Hindlimb muscle (tissue), 1 donor: ENCODE measurements around the gene DRGX. TPM values are rescaled to one million over a fixed set of nuclear protein-coding genes. Genes with fewer than 3 reads are reported as not detected.

Source experiments
- DNase-seq: peaks from one replicate; pipeline ENCODE4 v3.0.0-alpha.2; 2013
- polyA plus RNA-seq: library from polyadenylated mRNA; unstranded; fragments of 120-200 nt; gene quantifications from one replicate; pipeline ENCODE4 v1.2.1, GENCODE V29; 2013; ENCODE audit not compliant: insufficient read length

DRGX gene
- polyA plus RNA-seq, 1 donor: not detected

DNA sequence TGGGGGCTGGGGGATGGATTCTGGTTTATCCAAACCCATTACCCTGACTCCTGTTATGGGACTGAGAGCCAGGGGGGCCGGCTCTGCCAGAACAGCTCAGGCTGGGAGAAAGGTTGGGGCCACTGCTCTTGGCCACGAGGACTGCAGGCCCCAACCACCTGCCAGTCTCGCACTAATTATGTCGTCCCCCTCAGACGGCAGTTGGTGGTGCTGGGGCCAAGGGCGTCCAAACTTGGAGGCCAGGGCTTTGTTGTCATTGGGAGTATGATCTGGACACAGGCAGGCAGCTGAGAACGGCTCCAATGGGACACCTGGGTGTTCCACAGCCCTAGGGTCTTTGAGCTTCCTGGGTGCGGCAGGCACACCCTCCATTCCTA lies 34.7 kb downstream of the DRGX start:
- DNase-seq: no peak

DNA sequence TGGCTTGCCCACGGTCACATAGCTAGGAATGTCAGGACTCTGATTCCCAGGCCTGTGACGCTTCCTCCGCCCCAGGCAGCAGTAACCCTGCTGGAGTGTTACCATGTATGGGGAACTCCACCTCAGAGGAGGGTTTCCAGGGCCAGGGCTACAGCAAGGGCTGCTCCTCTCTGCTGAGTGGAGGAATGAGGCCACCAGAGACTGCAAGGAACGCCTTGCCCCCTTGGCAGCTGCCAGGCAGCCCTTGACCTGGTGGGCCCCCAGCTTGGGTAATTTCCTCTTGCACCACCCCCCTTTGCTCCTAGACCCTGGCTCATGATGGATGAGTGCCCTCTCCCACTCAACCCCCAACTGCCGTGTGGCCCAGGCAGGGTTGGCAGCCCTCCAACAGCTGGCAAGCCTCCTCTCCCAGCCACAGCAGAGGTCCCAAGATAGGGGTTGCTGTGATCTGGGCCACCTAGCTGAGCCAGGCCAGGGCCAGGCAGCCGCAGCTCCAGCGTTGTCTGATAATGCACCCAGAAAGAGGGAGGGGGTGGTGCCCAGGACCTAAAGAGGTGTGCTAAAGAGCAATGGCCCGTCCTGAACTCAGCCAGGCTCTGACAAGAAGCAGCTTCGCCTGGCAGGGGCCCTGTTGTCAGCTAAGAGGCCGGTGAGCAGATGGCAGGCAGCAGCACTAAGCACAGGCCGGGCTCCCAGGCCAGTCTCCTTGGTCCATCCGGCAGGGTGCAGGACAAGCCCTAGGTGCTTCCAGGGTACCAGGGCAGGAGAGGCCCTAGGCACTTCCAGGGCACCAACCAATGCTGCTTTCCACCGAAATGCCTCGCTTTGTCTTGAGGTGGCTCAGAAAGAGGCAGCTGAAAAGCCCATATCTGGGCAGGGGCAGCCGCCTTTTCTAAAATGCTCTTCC lies 35.4 kb downstream of the DRGX start:
- no peak for DNase-seq

DNA sequence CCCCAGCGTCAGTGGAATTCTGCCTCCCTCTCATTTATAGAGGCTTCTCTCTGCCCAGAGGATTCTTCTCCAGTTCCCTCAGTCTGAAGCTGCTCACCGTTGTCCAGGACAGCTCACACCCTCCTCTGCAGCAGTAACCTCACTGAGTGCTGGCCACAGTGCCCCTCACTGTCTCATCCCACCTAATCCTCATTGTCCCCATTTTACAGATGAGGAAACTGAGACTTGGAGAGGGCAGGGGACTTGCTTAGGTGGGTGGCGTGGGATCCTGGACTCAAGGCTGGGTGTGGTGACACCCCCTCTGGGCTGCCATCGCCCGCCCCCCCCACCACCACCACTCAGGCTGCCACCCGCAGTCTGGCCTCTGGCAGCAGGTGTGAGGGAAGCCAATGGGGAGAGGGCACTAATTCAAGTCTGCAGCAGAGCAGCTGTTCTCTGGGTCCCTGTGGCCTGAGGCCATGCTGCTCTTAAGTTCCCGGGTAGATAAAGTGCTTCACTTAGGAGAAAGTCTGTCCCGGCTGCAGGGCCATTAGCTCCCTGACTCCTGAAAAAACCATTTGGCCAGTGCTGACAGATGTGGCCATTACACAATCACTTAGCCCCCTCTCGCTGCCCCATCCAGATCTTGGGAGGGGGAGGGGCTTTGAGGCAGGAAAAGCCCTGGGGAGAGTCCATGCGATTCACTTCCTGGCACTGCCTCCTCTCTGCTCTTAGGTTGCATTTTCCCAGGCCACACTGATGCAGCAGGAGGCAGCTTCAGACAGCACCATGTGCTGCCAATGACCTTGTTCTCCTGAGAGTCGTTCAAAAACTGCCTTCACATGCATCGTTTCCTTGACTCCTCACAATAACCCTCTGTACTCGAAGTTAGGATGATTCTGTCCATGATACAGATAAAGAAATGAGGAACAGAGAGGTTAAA lies 36.3 kb downstream of the DRGX start:
- DNase-seq: no peak

DNA sequence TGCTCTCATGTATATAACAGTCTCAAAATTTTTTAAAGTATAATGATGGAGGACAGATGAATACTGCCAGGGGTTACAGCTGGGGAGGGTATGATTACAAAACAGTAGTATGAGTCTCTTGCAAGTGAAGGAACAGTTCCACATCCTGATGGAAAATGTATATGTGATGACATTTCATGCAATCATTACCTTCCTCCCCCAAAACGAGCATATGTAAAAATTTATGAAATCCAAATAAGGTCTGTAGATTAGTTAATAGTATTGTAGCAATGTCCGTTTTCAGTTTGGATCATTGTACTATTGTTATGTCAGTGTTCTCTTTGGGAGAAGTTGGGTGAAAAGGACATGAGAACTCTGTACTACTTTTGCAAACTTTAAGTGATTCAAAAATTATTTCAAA lies 38.0 kb downstream of the DRGX start:
- DNase-seq: no peak

DNA sequence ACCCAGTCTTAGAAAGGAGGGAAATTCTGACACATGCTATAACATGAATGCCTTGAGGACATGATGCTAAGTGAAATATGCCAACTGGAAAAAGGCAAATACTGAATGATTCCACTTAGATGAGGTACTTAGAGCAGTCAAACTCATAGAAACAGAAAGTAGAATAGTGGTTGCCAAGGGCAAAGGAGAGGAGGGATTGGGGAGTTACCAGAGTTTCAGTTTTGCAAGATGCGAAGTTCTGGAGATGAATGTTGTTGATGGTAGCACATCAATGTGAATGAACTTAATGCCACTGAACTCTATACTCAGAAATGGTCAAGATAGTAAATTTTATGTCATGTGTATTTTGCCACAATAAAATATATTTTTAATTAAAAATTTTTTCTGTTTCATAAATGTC lies 38.9 kb downstream of the DRGX start:
- DNase-seq: no peak

DNA sequence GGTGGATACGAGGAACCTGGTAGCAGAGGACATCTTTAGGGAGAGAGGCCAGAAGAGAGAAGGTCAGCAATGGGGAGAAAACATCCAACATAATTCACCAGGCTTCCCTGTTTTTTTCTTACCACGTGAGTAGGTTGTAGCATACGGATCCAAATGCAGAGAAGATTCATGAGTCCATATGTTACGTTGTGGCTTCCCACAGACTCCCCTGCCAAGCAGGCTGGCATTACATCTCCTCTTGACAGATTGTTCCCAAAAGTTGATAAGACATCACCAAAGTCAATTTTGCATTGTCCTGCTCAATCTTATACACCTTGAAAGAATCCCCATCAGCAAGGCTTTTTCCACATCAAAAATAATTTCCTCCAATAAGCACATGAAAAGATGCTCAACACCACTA lies 39.7 kb downstream of the DRGX start:
- DNase-seq: no peak

DNA sequence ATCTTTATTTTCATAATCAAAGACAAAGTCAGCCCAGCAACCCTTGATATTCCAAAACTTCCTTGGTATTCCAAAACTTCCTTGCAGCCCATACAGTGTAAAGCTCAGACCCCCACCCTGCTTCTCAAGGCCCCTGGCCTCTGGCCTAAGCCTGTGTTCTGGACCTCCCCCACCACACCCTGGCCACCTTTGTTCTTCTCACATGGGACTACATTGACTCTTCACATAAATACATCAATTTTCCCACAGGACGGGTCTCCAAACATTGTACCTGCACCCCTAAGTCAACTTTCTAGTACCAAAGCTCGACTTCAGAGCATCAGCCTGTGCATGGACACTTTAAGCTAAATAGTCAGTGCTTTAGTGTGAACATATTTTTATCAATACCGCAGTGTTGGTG lies 40.7 kb downstream of the DRGX start:
- DNase-seq: no peak

DNA sequence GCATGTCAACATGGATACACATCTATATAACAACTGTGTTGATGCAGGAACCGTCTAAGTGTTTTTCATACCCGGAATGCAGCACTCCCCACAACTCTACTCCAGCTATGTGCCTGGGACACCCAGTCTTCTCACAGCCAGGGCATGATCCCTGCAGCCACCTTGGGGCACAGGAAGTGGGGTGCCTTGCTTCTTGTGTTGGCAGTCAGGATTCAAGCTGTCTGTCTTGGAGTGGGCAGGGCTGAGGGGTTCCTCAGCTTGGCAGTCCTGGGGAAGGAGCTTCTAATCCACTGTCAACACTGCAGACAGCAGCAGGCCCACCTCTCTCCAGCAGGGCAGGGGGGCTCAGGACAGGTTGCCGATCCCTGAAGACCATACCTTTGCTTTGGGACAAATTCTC lies 41.3 kb downstream of the DRGX start:
- DNase-seq: no peak

DNA sequence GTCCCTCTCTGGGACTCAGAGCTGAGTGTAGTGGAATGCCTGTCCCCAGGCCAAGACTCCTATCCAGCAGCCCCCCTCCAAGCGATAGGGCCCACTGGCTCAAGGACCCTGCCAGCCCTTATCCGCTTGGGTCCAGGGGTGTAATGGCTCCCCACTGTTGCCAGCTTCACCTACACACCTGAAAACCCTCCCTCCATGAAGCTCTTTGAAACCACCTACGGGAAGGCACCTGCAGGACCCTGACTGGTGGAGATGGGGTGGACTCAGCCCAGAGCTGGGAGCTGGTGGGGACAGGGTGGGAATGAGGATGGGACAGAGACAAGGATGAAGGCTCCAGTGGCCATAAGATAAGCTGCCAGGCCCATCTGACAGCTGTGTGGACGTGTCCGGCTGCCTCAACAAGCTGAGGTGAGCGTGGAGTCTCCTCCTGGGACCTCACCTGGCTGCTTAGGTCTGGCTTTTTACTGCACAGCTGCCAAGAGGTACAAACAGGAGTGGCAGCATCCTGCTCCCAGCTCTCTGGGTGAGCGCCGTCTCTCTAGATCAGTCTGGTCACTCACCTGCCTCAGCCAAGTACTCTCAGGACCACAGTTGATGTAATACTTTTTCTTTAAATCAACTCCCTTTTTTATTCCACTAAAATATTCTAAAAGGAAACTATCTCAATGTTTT lies 41.9 kb downstream of the DRGX start:
- no peak for DNase-seq

DNA sequence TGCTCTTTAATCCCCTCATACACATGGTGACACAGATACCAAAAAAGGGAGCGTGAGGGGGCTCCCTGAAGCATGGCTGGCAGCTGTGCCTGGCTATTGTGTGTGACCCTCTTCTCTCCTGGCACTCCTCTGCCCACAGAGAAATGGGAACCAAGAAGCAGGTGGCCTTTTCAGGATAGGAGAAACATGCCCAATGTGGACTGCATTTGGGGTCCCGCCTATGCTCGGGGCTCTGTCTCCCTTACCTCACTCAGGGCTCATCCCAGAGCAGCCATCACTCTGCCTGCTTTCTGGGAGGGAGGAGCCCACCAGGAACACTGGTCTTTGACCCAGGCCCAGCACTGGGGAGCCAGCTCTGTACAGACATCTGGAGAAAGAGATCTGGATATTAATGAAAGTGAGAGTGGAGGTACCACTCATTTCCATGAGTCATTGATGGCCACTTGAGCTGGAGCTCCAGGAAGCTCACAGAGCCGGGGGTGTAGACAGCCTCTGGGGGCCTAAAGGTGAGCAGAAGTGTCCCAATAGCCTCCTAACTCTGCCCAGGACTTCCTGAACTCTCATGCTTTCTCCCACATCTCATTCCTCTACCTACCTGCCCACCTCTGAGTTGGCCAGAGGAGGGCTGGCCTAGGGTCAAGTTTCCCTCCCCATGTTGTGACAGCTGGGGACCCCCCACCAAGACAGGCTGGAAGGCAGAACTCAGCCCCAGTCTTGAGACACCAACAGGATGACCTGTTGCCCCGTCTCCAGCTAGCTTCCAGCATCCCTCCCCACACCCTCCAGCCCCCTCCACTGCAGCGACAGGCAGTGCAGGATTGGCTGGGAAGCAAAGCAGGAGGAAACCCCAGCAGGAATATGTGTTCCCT lies 42.6 kb downstream of the DRGX start:
- no peak for DNase-seq

DNA sequence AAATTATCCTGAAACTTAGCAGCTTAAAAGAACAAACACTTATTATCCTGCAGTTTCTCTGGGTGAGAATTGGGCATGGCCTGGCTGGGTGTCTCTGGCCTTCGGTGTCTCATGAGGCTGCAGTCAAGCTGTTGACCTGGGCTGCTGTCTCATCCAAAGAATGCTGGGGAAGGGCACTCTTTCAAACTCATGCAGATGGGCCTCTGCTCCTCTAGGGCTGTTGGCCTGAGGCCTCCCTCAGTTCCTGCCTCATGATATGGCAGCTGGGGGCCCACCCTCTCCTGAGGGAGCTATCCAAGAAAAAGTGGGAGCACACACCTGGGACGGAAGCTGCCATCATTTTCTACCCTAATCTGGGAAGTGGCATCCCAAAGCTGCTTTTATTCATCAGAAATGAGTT lies 43.6 kb downstream of the DRGX start:
- no peak for DNase-seq

DNA sequence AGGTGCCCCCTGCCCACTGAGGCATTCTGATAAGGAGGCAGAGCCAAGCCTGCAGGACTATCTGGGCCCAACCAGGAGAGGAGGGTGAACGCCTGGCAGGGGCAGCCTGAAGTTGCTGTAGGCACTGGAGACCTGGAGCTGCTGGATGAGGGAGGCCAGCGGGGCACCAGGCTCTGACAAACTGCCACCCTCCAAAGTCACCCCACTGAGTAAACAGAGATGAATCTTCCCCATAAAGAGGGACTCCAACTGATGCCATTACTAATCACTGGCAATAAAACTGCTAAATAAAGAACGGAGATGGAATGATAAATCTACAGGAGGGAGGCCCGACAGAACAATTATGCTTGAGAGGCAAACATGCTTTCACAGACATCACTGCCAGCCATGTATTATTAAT lies 44.2 kb downstream of the DRGX start:
- no peak for DNase-seq

DNA sequence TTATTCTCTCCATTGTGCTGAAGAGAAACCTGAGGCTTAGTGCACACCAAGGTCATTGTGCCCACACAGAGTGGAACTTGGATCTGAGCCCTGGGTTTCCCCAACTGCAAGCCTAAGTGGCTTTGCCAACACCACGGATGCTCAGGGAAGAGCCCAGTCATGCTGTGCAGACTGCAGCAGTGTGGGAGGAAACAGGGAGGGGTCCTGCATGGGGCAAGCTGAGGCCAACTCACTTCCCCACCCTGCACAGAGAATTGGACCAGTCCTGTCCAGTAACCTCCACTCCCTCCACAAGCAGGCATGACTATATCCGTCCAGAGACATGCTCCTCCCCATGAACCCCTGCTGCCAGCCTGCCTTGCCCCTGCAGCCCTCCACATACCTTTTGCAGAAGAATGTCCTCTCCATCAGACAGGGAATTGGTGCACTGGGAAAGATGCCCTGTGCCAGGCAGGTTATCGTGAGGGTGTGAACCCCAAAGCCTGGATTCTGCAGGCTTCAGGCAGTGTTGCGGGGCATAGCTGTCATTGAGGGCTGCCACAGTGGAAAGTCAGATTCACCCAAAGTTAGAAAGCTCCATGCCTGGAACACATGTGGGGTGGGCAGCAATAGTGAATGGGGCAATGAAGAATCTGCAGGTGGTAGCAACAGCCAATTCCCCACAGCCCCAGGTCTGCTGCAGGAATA lies 44.9 kb downstream of the DRGX start:
- DNase-seq: no peak

DNA sequence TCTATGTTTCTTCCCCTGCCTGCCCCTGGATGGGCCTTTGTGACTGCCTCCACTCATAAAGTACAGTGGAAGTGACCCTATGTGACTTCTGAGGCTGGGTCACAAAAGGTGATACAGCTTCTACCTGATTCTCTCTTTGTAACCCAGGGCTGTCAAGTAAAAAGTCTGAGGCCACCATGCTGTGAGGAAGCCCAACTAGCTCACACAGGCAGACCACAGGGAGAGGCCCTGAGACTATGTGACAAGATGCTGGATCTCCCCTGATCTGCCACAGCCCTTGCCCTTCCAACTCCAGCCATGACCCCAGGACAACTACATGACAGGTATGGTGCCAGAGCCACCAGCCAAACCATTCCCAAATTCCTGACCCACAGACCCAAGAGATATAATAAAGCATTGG lies 45.8 kb downstream of the DRGX start:
- no peak for DNase-seq

DNA sequence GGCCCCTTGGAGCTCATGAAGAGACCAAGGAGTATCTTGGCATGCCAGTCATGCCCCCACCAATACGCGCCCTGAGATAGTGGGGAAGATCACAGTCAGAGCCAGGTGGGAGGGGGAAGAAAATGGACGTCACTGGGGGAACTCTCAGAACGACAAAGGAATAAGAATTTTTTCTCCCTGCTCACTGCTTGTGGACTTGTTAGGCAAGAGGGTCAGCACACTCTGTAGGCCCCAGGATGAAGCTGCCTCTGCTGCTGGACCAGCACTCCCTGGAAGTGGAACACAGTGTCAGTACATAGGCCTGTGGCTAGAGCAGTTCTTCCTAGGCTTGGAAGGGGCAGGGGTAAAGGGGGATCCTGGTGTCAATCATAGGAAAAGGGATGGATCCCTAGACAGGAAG lies 46.5 kb downstream of the DRGX start:
- no peak for DNase-seq

DNA sequence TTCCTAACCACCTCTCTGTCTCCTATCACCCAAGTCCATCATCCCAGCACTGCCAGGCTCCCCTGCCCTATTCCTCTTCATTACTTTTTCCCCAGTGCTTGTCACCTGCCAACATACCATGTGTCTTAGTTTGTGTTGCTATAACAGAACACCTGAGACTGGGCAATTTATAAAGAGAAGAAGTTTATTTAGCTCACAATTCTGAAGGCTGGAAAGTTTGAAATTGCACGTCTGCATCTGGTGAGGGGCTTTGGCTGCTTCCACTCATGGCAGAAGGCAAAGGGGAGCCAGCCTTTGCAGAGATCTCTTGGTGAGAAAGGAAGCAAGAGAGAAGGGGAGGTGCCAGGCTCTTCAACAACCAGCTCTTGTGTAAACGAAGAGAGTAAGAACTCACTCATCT lies 47.3 kb downstream of the DRGX start:
- DNase-seq: no peak

DNA sequence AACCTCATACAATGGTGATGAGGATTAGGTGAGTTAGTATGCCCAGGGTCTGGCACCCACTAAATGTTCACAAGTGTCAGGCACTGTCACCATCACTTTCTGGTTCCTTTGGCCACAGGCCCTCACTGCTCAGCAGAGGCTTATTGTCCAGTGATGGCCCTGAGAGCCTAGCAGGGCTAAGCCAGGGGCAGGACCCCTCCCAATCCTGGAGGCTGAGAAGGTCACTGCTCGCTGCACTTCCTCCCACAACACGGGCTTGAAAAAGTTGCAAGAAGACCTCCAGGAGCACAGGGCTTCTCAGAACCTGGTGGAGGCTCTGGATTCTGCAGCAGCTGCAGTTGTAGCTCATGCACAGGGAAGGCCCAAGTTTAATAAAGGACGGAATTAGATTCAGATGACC lies 48.1 kb downstream of the DRGX start:
- no peak for DNase-seq

DNA sequence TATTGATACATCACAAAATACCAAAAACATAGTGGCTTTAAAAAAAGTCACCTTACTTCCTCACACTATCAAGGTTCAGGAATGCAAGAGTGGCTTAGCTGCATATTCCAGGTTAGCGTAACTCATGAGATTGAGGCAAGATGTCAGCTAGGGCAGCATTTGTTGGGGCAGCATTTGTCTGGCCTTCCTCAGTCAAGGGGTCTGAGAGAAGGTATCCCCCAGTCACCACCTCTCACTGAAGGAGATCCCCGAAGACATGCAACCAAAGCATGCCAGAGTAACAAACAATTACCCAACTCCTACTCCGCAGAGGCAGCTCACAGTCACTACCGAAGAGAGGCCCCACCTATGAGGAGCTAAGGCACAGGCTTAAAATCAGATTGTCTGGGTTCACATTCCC lies 48.5 kb downstream of the DRGX start:
- no peak for DNase-seq

DNA sequence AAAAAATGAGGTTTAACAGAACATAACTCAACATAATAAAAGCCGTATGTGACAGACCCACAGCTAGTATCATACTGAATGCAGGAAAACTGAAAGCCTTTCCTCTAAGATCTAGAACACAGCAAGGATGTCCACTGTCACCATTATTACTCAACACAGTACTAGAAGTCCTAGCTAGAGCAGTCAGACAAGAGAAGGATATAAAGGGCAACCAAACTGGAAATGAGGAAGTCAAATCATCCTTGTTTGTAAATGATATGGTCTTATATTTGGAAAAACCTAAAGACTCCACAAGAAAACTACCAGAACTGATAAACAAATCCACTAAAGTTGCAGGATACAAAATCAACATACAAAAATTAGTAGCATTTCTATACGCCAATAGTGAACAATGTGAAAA lies 51.0 kb downstream of the DRGX start:
- DNase-seq: no peak

DNA sequence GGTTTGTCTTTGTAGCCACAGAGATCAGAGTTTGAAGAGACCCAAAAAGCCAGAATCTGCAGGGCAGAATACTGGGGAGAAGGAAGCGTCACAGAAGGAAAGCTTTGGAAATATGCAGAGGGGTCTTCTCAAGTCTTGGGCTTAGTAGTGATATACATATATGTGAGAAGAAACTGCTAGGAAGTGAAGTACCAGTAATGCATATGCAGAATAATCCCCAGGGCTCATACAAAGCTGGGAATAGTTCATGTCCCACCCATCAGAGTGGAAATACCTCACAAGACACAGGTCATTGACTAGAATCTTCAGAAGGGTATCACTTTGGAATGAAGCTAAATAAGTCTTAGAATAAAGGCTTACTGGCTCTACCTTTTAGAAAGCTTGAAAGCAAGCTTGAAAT lies 57.3 kb downstream of the DRGX start:
- DNase-seq: no peak

DNA sequence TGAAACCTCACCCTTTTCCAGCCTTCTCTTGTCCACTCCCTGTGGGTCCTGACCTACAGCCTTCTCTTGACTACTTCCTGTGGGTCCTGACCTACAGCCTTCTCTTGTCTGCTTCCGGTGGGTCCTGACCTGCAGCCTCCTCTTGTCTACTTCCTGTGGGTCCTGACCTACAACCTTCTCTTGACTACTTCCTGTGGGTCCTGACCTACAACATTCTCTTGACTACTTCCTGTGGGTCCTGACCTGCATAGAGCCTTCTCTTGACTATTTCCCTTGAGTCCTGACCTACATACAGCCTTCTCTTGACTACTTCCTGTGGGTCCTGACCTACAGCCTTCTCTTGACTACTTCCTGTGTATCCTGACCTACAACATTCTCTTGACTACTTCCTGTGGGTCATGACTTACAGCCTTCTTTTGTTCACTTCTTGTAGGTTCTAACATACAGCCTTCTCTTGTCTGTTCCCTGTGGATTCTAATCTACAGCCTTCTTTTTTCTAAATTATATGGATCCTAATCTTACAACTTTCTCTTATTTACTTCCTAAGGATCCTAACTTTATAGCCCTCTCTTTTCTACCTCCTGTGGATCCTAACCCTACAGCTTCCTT lies 60.4 kb downstream of the DRGX start:
- DNase-seq: no peak
